ENCODE results near the gene TDRD3.

The TDRD3 gene

DNA sequence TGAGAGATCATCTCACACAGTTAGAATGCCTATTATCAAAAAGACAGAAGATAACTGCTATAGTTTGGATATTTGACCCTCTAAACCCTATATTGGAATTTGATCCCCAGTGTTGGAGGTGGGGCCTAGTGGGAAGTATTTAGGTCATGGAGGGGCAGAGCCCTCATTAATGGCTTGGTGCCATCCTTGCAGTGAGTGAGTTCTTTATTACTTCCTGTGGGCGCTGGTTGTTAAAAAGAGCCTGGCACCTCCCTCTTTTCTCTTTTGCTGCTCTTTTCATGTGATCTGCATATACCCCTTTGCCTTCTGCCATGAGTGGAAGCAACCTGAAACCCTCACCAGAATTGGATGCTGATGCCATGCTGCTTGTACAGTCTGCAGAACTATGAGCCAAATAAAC, 66.8 kb downstream of the TDRD3 start:
- no peak for DNase-seq

DNA sequence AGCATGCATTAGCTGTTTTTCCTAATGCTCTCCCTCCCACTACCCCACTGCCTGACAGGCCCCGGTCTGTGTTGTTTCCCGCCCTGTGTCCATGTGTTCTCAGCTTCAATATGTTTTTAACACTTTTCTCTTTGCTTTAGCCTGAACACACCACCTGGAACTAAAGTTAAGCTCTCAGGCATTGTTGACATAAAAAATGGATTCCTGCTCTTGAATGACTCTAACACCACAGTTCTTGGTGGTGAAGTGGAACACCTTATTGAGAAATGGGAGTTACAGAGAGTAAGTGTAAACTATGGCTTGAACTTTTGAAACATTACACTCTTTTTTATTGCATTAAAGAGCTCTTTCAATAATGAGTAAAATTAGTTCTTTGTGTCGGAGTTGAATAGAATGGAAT, 70.1 kb downstream of the TDRD3 start:
- no peak for DNase-seq

- DNase-seq = no peak
Observed at GRCh38 chr13:60479273-60479672, 82.3 kb downstream of the TDRD3 start.

DNA sequence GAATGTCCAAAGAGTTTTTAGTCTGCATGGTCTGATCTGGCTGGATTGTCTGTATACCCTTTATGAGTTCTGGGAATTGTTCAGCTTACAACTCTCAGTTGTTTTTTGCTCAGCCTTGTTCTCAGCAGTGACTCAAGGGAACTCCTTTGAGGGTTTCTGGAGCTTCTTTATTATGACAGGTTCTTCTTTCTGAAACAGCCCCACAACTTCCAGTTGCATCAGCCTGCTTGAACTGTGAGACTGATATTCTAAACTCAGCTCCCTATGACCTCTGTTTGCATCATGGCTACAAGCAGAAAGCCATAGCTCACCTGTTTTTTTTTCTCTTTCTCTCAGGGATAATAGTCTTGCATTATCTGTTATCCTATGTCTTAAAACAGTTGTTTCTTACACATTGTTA, 85.0 kb downstream of the TDRD3 start:
- DNase-seq = peak; percentile 19

DNA sequence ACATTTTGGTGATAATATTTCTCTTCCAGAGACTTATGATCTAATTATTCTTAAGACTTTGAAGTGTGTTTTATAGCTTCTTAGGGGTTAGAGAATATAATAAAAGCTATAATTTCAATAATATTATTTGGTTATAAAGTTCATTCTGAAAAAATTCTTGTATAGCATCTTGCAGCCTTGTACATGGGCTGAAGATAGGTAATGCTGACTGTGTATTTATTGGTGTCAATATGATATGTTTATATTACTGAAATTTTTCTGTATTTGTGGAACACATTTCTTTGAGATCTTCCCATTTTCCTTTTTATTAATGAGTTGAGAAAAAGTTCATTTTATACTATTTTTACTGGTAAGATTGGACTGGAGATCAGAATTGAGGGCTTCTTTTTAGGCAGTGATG, 87.8 kb downstream of the TDRD3 start:
- no peak for DNase-seq

GRCh38 chr13:60491531-60491930, 94.5 kb downstream of the TDRD3 start:
- no peak for DNase-seq

DNA sequence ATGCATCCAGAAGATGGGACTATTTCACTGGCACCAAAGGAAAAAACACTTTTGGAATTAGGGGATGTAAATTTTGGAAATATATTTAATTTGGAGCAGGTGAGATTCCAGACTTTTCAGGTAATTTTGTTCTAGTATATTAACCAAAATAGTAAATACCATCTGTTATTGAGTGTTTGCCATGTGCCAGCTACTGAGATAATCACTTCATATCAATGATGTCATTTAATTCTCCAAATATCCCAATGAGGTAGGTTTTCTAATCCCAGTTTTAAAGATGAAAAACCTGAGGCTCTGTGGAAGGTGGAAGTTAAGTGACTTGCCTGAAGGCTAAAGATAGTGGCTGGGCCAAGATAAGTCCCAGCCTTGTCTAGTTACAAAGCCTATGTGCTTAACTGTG, 95.2 kb downstream of the TDRD3 start:
- no peak for DNase-seq

GRCh38 chr13:60494296-60494695, 97.3 kb downstream of the TDRD3 start:
- no peak for DNase-seq

GRCh38 chr13:60501236-60501635, 104.2 kb downstream of the TDRD3 start:
- DNase-seq = no peak

DNA sequence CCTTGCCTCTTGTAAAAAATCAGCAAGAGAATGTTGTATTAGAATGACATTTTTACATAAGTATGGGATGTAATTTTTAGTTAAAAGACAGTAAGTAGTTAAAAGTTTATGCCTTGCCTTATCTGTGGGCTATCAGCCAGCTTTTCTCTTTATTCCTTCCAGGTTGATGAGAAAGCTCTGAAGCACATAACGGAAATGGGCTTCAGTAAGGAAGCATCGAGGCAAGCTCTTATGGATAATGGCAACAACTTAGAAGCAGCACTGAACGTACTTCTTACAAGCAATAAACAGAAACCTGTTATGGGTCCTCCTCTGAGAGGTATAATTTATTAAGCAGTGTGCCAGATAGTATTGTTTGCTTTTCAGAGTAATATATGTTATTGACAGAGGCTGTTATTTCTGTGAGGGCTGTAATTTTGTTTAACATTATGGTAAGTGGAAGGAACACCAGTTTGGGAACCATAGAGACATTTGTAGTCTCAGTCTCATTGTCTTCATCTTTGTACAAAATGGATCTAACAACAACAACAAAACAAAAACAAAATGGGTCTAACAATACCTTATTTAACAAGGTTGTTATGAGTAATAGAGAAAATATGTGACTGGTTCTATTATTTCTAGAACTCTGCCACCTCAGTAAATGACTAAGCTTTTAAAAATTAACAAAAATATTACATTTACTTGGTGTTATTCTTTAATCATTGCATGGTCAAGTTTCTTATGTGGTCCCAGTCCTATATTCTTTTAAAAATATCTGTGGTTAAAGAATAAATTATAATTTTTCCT, 112.8 kb downstream of the TDRD3 start:
- DNase-seq = peak; percentile 9

- no peak for DNase-seq
Observed at GRCh38 chr13:60511637-60512036, 114.6 kb downstream of the TDRD3 start.

- peak; percentile 25 for DNase-seq
Observed at GRCh38 chr13:60514891-60515290, 117.9 kb downstream of the TDRD3 start.

- no peak for DNase-seq
Observed at GRCh38 chr13:60519496-60519895, 122.5 kb downstream of the TDRD3 start.

GRCh38 chr13:60520902-60521569, 124.0 kb downstream of the TDRD3 start:
- no peak for DNase-seq

- DNase-seq = no peak
Observed at GRCh38 chr13:60538566-60538965, 141.5 kb downstream of the TDRD3 start.

- no peak for DNase-seq
Observed at GRCh38 chr13:60540276-60540675, 143.3 kb downstream of the TDRD3 start.

GRCh38 chr13:60562096-60562780, 165.2 kb downstream of the TDRD3 start:
- DNase-seq = peak; percentile 39

GRCh38 chr13:60571571-60571970, 174.6 kb downstream of the TDRD3 start:
- no peak for DNase-seq

DNA sequence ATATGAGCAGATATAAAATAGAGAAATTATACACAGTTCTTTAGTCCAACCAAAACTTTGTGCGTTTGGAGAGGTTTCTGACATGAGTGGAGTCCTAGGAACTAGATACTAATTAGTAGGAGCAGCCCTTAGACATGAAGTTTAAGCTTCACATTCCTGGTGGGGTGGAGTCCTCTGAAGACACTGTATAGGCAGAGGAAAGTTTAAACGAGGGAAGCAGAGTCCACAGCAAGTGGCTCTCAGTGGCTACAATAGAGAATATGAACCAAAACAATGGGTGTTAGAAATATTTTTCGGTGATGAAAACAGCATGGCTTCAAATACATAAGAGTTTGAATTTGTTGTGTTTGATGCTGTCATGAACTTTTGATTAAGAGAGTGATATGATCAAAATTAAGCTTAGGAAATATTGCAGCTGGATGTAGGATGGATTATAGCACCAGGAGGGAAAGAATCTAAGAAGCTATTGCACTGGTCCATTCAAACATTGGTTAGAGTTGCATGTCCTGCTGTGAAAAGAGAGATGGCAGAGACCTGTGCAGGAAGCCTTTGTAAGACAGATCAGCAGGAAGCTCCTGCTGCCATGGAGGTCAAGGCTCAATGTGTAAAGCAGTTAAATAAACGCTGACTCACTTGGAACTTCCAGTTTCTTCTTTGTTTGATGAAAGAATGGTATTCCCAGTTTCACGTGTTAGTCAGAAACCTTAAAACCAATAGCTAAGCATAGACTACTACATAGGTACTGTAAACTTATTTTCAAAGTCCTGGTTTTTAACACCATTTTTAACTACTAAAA, 175.2 kb downstream of the TDRD3 start:
- peak; percentile 50 for DNase-seq

- no peak for DNase-seq
Observed at GRCh38 chr13:60572855-60573254, 175.8 kb downstream of the TDRD3 start.

GRCh38 chr13:60574735-60575134, 177.7 kb downstream of the TDRD3 start:
- no peak for DNase-seq

DNA sequence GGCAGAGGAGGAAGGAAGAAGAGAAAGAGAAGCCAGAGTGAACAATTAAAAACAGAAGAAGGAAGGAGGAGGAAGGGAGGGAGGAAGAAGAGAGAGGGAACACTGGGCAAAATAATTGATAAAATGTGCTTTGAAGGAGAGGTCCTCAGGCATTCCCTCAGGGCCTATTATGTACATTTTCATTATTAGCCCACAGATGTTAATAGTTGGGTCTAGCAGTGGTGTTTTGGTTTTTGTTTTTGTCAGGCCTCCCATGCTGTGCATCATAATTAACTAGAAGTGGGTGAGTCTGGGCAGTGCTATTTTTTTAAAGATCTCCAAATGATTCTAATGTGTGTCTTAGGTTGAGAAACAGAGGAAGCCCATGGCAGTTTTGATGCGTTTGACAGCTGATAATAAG, 178.1 kb downstream of the TDRD3 start:
- DNase-seq = no peak

DNA sequence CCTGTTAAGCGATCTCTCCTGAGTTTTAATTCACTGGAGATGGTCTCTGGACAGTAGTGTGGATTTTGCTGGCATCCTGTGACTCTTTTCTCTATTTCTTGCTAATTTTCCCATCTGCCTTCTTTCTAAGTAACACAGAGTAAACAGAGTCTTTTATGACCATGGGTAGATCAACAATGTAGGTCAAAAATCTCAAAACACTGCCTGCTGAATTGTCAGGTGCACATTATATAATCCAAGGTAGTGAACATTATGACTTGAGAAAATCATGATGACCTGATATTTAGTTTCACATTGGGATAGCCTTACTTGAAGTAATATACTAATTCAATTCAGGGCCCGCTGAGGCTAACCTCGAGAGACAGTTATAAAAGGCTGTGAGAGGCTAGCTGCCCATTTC, 180.7 kb downstream of the TDRD3 start:
- no peak for DNase-seq

Measured in fibroblast of skin of scalp (primary cell).